Astrocyte of the spinal cord (primary cell): ENCODE data around the gene UNC5B.
A peak's percentile ranks its signal among the peaks of the same experiment; 100 is the strongest.

Experiments
- DNase-seq: peaks from one replicate; pipeline ENCODE4 v3.0.0; 2011; ENCODE audit warnings: low read depth, low spot score
- H3K4me3 ChIP-seq: 2 replicates; pipeline ENCODE4 v1.5.1; 2011; ENCODE audit warnings: low read depth, mild to moderate bottlenecking, low read length, moderate library complexity
- in situ Hi-C: cut with HindIII; loops from 2 replicates; pipeline ENCODE4 v1.10.0; 2017; ENCODE audit warnings: low sequenced_read_pairs
- TF ChIP-seq, protein P1 (sequence below): IDR thresholded peaks from 2 replicates; pipeline ENCODE4 v1.5.1; 2012; ENCODE audit warnings: low read depth, mild to moderate bottlenecking, low read length, inconsistent platforms

UNC5B gene

DNA sequence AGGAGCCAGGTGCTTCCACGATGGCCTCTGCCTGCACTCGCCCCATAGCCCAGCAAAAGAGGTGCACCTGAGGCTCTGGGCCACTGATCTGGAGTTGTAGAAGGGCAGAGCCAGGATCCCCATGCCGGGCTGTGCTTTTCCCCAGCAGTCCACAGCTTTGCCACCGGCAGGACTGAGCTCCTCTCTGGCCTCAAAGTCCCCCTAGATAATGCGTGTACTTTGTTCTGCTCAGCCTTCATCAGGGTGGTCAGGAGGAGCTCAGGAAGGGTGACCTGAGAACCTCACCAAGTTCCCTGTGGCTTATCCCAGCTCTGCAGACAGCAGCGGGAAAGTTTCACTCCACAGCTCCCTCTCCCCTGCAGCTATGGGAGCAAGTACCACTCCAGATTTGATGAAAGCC is 27.9 kb upstream of the UNC5B start:
- DNase-seq = no peak
- in situ Hi-C loops = no loop called here
- H3K4me3 ChIP-seq = no peak overlapping the region
- TF ChIP-seq, protein P1, sequence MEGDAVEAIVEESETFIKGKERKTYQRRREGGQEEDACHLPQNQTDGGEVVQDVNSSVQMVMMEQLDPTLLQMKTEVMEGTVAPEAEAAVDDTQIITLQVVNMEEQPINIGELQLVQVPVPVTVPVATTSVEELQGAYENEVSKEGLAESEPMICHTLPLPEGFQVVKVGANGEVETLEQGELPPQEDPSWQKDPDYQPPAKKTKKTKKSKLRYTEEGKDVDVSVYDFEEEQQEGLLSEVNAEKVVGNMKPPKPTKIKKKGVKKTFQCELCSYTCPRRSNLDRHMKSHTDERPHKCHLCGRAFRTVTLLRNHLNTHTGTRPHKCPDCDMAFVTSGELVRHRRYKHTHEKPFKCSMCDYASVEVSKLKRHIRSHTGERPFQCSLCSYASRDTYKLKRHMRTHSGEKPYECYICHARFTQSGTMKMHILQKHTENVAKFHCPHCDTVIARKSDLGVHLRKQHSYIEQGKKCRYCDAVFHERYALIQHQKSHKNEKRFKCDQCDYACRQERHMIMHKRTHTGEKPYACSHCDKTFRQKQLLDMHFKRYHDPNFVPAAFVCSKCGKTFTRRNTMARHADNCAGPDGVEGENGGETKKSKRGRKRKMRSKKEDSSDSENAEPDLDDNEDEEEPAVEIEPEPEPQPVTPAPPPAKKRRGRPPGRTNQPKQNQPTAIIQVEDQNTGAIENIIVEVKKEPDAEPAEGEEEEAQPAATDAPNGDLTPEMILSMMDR = no peak

DNA sequence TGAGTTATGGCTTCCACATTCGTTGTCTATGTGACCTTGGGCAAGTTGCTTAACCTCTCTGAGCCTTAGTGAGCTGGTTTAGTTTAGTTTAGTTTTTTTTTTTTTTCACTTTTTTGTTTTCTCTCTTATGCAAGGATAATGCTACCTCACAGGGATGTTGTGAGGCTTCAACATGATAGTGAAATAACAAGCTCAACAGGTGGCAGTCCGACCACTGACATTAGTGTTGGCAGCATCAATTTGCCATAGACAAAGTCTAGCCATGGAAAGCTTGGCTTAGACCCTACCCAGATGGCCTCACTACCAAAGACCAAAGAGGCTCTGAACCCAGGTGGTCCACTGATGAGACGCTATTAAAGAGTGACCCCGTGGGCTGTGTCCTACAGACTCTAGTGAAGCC is 27.2 kb upstream of the UNC5B start:
- TF ChIP-seq, protein P1 = no peak
- no peak for DNase-seq
- H3K4me3 ChIP-seq = no peak overlapping the region
- in situ Hi-C loops = no loop called here

DNA sequence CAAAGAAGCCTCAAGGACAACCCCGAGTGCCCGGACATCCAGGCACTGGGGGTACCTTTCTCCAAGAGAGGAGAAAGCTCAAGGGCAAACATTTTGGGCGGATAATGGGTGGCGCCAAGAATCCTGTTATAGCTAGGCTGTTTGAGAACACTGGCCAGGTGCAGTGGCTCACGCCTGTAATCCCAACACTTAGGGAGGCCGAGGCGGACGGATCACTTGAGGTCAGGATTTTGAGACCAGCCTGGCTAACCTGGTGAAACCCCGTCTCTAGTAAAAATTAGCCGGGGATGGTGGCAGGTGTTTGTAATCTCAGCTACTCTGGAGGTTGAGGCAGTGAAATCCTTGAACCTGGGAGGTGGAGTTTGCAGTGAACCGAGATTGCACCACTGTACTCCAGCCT is 25.2 kb upstream of the UNC5B start:
- TF ChIP-seq, protein P1 = no peak
- in situ Hi-C loops = no loop called here
- no peak for DNase-seq
- no peak overlapping the region for H3K4me3 ChIP-seq

DNA sequence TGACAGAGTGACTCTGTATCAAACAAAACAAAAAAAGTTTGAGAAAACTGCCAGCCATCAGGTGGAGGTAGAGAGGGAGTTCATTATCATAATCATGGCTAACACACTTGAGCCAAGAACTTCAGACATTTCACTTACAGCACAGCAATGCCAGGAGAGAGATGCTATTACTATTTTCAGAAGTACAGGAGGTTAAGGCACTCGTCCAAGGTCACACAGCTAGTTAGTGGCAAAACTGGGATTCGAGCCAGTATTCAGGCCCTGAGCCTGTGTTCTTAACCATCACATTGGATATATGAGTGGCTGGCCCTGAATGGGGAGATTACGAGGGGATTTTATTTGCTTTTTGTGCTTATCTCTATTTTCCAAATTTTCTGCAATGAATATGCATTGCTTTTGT is 24.8 kb upstream of the UNC5B start:
- in situ Hi-C loops = no loop called here
- peak; percentile 27 for DNase-seq
- TF ChIP-seq, protein P1 = no peak
- H3K4me3 ChIP-seq = no peak overlapping the region

DNA sequence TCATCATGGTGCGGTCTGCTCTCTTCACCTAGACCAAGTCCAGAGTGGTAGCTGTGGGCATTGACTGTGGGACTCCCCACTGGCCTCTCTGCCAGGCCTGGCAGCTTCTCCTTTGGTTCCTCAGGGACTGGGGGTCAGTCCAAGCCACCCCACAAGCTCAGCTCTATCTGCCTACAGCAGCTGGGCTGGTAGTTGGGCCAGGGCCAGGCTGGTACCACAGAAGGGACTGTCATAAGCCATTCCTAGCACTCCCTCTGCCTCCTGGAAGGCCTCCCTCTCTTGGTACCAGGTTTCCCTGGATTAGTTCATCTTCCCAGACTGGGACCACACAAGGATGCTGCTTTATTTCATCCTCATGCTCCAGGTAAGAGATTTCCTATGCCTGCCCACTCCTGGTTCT is 24.2 kb upstream of the UNC5B start:
- in situ Hi-C loops = no loop called here
- DNase-seq = no peak
- TF ChIP-seq, protein P1 = no peak
- no peak overlapping the region for H3K4me3 ChIP-seq

DNA sequence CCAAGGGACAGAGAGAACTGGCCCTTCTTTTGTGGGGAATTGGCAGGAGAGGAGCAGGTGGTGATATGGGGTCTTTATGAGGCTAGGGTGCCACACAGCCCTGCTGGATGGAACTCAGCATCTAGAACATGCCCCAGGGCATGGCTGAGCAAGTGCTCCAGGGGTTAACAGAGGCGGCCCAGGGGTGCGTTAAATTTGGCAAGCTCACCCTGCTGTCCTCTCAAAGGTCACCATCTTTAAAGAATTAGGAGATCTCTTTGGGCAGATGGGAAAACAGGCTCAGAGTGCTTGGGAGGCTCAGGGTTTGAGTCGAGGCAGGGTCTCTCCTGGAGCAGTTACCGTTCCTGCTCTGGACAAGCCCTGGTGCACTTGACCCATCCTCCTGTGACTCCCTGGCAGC is 21.4 kb upstream of the UNC5B start:
- H3K4me3 ChIP-seq = no peak overlapping the region
- TF ChIP-seq, protein P1 = no peak
- no peak for DNase-seq
- in situ Hi-C loops = no loop called here

DNA sequence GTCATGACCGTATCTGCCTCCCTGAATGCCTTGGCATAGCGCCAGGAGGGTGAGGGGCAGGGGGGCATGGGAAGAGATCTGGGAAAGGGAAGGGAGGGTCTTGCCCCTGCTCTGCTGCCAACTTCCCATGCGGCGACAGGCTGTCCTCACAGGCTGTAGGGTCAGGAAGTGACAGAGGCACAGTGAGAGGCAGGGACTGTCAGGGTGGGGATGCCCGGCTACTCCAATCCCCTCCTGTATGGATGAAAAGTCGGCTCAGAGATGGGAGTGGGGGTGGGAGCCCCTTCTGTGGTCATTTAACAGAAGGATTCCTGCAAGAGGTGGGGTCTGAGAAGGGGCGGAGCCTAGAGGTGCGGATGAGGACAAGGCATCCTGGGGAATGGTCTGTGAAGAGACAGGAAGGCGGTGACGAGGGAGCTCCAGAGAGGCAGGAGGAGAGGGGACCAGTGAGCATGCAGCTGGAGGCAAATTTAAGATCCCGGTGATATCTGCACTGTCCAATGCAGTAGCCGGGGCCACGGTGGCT is 20.8 kb upstream of the UNC5B start:
- in situ Hi-C loops = no loop called here
- no peak for DNase-seq

More for the DNA sequence above, 20.8 kb upstream of the UNC5B start:
- H3K4me3 ChIP-seq = no peak overlapping the region
- TF ChIP-seq, protein P1 = no peak
